Stimulated activated CD8-positive, alpha-beta memory T cell treated with anti-CD3 and anti-CD28 coated beads, Interleukin-7, amount 100 ng/mL, for 48 hours (primary cell): ENCODE measurements around the gene CYP27B1.
A peak's percentile ranks its signal among the peaks of the same experiment; 100 is the strongest.

ENCODE experiments used
- DNase-seq, 2 donors: peaks; one replicate each; pipeline ENCODE4 v3.0.0-alpha.2; 2020; ENCODE audit warnings: low read depth in 1 of 2; ENCODE audit errors: extremely low read depth in 1 of 2

CYP27B1 gene

DNA sequence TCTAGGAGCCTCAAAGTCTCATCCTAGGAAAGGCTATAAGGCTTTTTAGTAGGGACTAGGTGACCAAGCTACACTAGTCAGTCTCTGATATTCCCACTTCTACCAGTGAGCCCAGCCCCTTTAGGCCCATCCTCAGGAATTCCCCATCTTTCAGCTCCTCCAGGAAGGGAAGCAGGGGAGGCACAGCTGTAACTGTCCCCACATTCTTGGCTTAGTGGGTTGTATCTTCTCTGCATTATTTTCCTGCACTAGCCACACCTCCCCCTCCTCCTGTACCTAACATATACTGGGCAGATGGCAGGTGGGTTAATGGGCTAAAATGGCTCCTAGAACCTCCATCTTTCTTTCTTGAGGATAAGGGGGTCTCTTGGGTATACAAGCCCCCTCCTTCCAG lies 424 bp upstream of the CYP27B1 start:
- DNase-seq, result no peak

DNA sequence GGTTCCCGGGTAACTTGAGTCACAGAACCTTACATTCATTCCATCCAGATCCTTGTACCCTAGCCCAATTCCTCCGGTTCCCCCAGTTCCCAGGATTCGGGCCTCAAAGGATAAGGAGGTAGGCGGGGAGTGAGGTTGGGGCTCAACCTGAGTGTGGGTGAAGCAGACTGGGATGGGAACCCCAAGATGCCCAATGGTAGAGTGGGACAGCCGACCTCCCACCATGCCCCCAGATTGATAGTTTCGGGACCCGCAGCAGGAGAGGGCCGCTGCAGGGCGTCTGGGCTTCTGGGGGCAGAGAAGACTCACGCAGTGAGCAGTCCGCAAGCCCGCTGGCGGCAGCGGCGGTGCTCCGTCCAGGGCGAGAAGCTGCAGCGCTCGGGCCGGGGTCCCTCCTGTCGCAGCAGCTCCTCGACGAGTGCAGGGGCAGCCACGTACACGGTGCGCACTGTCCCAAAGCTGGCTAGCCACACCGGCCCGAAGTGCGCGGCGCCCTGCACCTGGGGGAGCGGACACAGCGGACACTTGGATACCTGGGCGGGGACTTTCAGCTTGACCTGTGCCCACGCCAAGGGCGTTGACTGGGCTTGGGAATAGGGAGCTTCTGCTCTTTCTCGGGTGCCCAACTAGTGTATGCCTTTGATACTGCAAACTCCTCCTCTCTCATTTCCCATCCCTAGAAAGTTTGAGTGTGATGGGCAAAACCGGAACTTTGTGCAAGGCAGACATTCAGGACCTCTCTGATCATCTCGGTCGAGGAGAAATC lies 997 bp downstream of the CYP27B1 start:
- DNase-seq, result no peak

DNA sequence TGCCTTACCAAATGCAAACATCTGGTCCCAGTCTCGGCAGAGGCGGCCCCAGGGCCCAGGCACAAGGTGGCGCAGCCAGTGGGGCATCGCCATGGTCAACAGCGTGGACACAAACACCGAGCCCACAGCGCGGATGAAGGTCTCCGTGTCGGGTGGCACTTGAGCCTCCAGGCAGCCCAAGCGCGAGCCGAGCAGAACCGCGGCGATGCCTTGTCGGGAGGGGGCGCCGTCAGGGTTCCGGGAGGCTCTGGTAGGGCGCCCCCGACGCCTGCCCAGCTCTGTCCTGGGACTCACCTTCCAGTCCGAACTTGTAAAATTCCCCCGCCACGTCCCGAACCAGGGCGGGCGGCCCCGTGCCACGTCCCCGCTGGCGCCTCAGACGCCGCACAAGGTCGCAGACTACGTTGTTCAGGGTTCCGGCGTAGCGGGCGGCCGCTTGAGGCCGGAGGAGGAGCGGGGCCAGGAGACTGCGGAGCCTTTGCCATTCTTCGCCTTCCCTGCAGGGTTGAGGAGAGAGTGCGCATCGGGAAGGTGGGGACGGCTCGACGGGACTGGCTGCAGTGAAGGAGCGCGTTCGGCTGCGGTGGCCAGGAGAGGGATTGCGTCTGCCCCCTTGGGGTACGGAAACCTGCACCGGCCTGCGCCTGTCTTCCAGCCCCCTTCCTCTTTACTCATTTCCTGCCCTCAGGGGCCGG lies 1.7 kb downstream of the CYP27B1 start:
- DNase-seq, result no peak

DNA sequence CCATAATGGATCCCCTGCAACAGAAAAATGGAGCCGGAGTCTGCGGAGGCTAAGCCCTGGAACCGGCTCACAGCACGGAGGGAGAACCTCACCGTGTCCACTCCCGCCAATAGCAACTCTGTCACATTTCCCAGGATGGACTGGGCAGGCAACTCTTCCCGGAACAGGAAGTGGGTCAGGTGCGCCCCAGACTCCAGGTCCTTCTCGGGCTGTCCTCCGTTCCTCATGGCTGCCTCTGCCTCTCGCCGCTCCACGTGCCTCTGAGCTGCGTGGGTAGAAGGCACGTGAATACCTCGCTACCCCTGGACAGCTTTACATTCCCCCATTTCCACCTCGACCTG lies 2.2 kb downstream of the CYP27B1 start:
- DNase-seq, result no peak

DNA sequence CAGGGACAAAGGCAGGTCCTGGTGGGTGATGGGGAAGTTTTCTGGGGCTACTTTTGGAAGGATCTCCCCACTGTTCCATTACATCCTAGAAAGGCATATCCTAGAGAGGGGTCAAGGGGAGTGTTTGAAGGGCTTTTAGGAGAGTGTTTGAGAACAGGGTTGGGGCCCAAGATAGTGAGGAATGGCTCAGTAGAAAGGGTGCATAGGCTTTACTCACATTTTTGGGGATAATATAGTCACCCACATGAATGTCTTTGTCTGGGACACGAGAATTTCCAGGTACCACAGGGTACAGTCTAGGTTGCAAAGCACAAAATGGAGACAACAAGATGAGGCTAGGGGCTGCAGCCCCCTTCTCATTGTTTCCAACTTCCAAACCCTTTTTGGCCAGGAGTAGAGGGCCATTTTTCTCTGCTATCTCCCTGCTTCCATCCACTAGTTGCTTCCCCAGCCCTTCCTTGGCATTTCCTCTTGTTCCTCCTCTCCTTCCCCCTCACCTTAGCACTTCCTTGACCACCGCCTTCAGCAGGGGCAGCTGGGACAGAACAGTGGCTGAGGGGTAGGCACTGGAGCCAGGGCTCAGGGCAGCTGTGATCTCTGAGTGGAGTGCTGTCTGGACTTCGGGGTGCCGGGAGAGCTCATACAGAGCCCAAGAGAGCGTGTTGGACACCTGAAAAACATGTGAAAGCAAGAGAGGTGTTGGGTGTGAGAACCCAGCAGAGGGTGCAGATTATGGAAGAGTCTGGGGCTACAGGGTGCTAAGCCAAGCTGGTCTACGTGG lies 2.8 kb downstream of the CYP27B1 start:
- no peak for DNase-seq

DNA sequence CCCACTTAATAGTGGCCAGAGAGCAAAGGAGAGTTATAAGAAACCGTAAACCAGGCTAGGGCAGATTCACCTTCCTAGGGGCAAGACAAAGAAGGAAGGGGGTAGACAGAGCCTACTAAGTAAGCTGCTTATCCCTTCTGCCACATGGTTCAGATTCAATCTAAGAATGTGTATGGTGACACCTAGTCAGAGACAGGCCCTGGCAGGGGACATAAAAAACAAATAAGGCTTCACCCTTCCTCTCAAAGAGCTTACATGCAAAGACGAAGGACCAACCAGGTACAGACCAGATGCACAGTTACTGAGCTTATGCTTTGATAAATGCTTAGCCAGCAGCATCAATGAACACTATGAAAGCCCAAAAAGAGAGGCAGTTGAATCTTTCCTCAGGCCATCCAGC lies 4.4 kb downstream of the CYP27B1 start:
- no peak for DNase-seq

DNA sequence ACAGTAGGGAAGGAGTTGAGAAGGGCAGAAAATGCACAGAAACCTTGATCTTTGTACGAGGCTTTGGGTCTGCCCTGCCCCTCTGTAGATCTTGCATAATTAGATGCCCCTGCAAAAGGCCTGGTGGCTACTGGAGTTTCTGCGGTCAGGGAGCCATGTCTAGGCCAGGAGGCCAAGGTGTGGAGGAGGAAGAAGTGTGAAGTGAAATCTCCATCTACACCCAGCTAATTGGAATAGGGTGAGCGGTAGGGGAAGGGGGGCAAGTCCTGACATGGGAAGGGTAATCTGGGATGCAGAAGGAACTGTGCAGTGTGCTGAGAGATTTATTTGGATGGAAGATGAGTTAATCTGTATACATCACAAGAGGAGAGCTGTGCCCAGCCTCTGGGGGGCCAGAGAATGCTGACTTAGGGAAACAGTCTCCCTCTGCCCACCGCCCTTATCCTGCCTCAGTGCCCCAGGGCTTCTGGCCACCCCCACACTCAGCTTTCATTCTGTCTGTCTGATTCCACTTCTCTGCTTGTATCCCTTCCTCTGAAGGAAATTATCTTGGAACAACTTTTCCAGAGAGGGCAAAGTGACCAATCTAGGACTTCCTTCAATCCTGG lies 5.4 kb downstream of the CYP27B1 start:
- DNase-seq, result no peak

DNA sequence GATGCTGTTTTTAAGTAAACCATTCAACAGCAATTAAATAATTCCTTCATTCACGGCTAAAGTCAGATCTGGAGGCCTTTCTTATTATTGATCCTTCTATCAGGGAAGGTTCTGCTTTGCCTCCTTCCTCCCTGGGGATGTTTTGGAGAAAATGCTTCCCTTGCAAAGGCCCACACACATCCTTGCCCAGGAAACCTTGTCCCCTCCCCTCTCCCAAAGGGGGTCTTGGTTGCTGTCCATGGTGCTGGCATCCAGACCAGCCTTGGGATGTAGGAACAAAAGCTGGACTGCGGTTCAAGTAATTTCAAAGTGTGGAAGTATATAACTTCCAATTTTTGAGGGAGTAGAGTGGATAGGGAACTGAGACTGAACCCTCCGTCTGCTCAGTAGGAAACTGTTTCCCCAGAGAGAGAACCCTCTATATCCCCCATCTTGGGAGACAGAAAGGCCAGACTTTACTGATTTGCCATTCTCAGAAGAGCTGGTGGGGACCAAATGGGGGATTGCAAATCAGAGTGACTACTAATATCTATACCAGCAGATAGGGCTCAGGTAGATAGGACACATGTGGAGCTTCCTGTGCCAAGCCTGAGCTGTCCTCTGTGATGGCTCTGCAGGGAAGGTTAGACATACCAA lies 6.4 kb downstream of the CYP27B1 start:
- DNase-seq, result no peak

DNA sequence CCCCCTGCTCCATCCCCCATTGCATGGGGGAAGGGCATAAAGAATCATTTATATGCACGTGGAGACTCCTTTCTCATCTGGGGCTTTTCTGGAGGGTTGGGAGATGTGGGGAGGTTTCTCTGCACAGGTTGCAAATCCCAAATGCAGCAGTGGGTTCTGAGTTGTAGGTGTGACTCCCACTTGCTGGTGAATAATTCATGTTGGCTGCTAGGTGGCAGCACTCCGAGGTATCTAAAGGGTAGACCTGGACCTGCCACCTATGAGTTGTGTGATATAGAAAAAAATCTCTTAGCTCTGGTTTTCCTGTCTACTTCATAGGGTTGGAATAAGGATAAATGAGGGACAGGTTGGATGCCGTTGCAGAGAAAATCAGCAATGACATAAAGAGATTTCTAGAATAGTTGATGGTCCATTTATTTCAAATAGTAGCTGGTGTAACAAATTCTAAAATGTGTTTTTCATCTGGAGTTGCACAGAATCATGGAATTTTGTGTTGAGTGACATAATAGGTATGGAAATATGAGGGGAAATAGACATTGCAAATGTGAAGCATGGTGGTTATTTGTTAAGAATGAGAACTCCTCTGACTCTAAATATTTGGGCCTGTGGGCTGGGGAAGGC lies 7.4 kb downstream of the CYP27B1 start:
- DNase-seq, result no peak

DNA sequence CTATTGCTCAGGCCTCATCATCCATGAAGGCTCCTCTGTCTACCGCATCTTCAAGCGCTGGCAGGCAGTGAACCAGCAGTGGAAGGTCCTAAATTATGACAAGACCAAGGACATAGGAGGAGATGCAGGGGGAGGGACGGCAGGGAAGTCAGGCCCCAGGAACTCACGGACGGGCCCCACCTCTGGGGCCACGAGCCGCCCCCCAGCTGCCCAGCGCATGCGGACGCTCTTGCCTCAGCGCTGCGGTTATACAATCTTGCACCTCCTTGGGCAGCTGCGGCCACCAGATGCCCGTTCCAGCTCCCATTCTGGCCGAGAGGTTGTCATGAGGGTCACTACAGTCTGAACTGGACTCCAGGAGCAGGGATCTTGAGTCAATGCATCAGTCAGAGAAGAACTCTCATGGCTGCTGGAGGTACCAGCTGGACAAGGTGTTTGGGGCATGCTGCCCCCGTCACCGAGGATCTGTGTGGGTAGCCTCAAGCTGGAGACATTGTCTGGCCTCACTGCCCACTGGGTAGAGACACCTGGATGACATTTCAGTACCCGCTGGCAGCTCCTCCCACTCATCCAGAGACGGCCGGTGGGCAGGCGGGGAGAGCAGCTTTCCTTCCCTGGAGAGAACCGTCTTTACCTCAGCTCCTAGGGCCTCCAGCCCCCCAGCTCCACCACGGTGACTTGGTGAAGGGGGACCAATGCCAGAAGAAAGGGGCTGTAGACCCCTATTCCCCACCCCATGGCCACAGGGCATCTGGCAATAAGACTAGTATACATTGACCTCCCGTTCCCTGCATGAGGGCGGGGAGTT lies 8.1 kb downstream of the CYP27B1 start:
- no peak for DNase-seq

DNA sequence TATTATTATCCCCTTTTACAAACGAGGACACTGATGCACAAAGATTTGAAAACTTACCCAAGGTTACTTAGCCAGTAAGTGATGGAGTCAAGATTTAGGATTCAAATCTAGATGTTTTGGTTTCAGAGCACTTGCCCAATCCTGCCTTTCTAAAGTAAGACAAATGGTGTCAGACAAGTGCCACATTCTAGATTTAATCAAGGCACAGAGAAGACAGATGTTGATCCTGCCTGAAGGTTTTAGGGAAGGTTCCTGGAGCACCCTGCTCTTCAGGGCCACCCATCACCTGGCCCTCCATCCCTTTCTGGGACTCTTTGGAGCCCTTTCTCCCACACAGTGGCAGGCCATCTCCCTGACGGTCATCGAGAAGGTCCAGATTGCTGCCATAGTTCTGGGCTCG lies 9.1 kb downstream of the CYP27B1 start:
- no peak for DNase-seq

DNA sequence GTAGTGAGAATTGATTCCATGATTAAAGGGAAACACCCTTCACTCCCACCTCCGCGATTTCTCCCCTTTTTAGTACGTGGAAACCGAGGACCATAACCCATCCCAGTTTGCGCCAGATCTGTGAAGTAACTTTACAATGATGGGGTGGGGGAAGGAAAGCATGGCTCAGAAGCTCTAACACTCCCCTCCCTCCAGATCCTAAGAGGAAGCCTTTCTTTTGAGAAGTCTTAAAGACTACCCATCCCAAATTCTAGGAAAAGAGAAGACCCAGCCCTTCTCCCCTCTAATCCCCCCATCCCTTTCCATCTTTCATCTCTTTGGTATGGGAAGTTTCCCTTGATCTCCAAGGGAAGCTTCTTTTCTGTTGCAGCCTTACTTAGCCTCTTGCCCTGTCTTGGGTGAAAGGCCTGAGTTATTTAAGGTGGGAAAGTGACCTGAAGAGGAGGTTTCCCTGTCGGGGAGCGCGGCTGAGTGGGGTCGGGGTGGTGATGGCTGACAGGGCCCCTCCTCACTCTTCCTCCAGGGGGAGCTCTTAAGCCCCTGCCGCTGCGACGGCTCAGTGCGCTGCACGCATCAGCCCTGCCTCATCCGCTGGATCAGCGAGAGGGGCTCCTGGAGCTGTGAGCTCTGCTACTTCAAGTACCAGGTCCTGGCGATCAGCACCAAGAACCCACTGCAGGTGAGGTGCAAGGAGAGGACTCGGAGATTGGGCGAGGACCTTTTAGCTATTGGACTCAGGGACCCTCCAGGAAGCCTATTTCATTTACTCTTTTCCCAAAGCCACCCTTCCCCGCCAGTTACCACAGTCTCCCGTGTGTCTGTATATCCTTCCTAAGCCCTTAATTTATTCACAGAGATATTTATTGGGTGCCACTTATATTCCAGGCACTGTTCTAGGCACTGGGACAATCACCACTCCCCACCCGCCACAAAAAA lies 10.2 kb downstream of the CYP27B1 start:
- peak in 1 of 2 donors; percentile 63 for DNase-seq

DNA sequence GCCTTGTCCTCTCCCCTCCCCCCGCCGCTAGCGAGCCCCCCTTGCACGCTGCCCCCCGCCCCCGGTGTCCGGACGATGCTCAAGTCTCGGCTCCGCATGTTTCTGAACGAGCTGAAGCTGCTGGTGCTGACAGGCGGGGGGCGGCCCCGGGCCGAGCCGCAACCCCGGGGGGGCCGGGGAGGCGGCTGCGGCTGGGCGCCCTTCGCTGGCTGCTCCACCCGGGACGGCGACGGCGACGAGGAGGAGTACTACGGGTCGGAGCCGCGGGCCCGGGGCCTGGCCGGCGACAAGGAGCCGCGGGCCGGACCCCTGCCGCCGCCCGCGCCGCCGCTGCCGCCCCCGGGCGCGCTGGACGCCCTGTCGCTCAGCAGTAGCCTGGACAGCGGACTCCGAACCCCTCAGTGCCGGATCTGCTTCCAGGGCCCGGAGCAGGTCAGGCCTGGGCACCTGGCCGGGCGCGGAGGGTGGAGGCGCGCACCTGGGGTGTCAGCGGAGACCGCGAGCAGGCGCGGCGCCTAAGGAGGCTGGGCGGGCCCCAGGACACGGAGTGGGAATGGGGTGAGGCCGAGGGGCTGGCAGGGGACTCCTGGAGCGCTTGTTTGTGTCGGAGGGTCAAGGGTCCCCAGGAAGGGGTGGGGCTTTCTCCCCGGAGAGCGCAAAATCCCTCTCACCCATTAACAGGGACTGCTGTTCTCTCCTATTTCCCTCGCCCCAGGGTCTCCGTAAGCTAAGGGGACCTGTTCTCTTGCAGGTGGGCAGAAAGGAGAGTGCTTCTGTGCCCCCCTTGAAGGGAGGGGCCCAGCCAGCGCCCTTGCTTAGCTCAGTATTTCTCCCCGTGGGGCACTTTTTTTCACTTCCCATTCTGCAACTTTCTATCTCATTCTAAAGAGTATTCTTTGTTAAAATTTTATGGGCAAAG lies 11.2 kb downstream of the CYP27B1 start:
- DNase-seq, result no peak

DNA sequence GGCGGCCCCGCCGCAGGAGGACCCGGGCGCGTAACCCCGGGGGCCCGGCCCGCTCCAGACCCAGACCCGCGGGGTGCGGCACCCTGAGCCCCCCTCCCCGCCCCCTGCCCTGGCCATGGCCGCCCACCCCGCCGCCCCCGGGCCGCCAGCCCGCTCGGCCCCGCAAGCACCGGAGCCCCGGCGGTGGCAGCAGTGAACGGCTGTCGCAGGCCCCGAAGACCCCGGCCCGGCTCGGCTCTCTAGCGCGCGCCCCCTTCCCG lies 11.8 kb downstream of the CYP27B1 start:
- DNase-seq, result no peak

DNA sequence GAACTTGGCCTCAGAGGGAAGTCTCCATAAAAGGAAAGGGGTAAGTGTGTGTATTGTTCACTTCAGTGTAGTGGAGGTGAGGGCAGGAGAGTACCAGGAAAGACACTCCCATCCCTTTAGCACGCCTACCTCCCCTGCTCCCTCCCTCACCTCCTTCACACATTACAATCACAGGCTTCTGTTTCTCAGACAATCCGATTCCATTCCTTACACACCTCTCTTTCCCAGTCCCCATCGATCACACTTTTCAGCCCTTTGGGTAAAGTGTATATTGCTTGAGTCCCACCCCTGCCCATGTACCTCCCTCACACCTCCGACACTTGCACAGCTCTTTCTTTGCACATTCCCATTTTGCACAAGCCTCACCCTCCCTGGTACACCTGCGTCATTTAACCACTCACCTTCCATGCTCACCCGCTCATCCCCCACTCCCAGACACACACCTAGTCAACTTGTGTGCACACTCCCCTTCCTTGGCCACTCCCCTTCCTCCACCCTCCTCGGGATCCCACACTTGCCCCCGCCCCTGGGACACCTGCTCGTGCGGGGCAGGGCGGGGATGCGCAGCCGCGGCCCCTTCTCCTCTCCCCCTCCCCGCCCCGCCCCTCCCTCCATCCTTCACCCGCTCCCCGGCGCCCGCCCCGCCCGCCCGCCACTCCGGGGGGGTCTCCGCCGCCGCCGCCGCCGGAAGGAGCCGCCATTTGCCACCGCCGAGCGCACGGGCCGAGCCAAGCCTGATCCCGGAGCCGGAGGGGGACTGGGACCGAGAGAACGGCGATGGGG lies 12.3 kb downstream of the CYP27B1 start, which contains the start of gene MARCHF9:
Gene MARCHF9, plus strand, starts transcription at position 693 of the 783 bp plus-strand sequence. CDS start 426 bp downstream, outside the sequence.
- peak in 1 of 2 donors; percentile 87 for DNase-seq

DNA sequence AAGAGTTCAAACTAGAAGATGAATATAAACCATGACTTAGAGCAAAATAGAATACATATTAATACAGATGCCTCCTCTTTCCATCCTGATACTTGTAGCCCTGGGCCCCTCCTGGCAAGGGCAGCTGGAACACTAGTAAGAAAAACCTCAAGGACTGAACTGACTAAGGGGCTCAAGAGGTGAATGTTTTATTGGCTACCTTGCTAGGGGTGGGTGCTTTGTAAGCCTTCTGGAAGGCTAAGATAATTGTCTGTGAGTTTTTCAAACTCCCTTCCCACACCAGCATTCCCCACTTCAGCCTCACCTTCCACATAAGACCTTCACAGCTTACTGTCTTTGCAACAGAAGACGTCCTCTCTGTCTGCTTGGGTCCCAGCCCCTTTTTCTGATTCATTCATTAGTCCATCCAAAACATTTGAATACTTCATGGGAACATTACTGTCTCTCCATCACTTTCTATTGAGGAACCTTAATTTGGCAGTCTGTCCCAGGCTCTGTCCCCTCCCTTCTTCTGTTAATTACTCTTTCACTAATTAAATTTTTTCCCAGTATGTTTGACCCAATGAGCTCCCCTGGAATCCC lies 13.0 kb downstream of the CYP27B1 start:
- no peak for DNase-seq

DNA sequence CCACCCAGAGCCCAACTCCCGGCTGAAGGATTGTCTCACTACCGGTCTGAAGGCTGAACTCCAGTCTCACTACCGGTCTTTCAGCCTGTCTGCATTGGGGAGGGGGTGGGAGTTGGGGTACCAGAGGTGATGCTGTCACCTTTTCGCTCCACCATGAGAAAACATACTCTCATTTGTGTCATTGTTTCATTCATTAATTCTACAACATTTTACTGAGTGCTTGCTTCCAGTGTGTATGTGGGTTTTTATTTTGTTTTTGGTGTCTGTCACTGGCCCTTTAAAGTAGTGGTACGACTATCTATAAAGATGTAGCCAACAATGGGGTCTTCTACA lies 14.2 kb downstream of the CYP27B1 start:
- no peak for DNase-seq
